HL-60 (cell line): ENCODE measurements around the gene TBC1D21.

Experiments used
- CTCF ChIP-seq: IDR thresholded peaks from one replicate; pipeline ENCODE4 v1.5.1; 2011; ENCODE audit warnings: low read length, control low read depth, inconsistent platforms; ENCODE audit not compliant: insufficient read depth
- POLR2AphosphoS5 ChIP-seq: IDR thresholded peaks from 2 replicates; pipeline ENCODE4 v1.6.1; 2012; ENCODE audit warnings: low read depth

GRCh38 chr15:73839699-73840377, 33.5 kb upstream of the TBC1D21 start:
- TF ChIP-seq CTCF (no peak), POLR2AphosphoS5 (no peak)
